Heart left ventricle (tissue), 13 donors: ENCODE results near the gene APEH.

ENCODE experiments used
- CTCF ChIP-seq, 12 donors: fragments of 200-600 bp; sonication (generic) in 4 of 12; IDR thresholded peaks; one replicate each; pipeline versions ENCODE4 v1.5.0 to v1.8.0; 2018 to 2022; ENCODE audit warnings: antibody characterized with exemption in 12 of 12, mild to moderate bottlenecking in 5 of 12
- POLR2A ChIP-seq, 2 donors: fragments of 450-650 bp; IDR thresholded peaks; one replicate each; pipeline ENCODE4 v1.6.1; 2017; ENCODE audit warnings: antibody characterized with exemption in 2 of 2, mild to moderate bottlenecking in 2 of 2, moderate library complexity in 2 of 2
- donor health status: ischemic (EF 13 %, LVEDD 7.1; RV severe dilation, severe dysfunction).
- donor health status: DM: no; HTN: yes; CAD: no.
- donor health status: DM: no; HTN: no; CAD: no.
- donor health status: ischemic (EF 25% LVEDD 6.9; RV normal size, moderate dysfunction).
- donor health status: ischemic (EF 25% LVEDD 5.7; RV mildly dilated, moderate dysfunction).
- donor health status: ischemic (EF 35%, LVEDD 5.7; RV mildly dilated, moderate dysfunction).
- donor health status: nonischemic (EF 11% LVEDD 7.7; RV severe dilation, severe dysfunction).
- donor health status: DM: yes; HTN: yes; CAD: no.
- donor health status: PGD.
- donor health status: ischemic (EF 29% LVEDD 5.4; RV normal size, mild dysfunction).
- donor health status: nonischemic (EF 23%, LVEDD 6.1; RV moderate dilation, normal function).

GRCh38 chr3:49653621-49654020, 20.5 kb upstream of the APEH start:
- TF ChIP-seq CTCF (IDR thresholded peaks at IDR 0.05) = no peak
- TF ChIP-seq POLR2A (IDR thresholded peaks at IDR 0.05) = no peak
